GM12801 (cell line): Measurements from ENCODE around the gene COLEC12.

Experiments used
- TF ChIP-seq, protein P1 (sequence below): IDR thresholded peaks from one replicate; pipeline ENCODE4 v1.5.1; 2011; ENCODE audit warnings: control low read depth; ENCODE audit not compliant: insufficient read length; ENCODE audit errors: extremely low read depth

The COLEC12 gene

DNA sequence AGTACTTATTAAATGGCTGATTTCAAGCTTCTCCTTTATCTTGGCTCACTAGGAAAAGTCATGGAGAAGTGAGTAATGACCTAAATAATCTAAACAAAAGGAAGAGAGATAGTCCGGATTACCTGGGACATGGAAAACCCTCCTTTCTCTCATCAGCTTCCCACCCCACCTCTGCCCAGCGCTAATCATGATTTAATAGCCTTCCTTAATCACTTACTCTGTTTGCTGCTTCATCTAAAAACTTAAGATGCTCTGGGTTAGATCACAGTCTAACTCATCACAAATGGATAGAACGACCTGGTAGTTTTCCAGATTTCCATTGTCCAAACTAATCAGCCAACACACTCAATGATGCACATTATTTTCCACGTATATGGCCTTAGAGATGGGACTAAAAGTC, 144.8 kb downstream of the COLEC12 start:
- TF ChIP-seq, protein P1, sequence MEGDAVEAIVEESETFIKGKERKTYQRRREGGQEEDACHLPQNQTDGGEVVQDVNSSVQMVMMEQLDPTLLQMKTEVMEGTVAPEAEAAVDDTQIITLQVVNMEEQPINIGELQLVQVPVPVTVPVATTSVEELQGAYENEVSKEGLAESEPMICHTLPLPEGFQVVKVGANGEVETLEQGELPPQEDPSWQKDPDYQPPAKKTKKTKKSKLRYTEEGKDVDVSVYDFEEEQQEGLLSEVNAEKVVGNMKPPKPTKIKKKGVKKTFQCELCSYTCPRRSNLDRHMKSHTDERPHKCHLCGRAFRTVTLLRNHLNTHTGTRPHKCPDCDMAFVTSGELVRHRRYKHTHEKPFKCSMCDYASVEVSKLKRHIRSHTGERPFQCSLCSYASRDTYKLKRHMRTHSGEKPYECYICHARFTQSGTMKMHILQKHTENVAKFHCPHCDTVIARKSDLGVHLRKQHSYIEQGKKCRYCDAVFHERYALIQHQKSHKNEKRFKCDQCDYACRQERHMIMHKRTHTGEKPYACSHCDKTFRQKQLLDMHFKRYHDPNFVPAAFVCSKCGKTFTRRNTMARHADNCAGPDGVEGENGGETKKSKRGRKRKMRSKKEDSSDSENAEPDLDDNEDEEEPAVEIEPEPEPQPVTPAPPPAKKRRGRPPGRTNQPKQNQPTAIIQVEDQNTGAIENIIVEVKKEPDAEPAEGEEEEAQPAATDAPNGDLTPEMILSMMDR, result no peak

DNA sequence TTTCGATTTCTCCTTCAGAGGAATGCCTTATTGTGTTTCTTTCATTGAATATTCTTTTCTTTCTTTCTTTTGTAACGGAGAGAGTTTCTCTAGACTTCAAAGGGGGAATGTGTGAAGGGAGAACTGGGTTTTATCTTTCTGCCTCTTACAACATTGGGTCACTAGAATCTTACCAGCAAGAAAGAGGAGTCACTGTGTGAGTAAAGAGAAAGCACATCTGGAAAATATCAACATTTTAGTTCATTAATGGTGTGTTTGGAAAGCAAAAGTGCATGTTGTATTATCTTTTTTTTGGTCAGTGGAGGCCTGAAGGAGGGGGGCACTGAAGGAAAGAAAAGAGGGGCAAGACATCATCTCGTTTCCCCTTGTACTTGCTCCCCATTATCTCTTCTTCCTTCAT, 146.0 kb downstream of the COLEC12 start:
- TF ChIP-seq, protein P1, result no peak

DNA sequence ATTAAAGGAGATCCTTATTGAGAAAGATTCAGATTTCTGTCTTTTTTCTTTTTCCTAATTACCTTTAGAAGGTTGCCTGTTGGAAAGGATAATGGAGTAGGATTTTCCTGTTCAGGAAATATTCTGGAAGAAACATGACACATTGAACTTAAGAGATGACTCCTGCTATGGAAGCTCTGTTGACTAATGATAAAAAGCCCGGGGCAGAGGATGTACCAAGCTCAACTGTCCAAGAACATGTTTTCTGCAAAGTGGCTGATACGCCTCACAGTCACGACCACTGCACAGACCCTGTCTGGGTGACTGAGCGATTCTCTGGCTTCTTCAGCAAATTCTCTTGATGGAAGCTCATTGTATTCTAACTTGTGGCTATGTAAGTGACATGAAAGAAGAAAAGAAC, 146.5 kb downstream of the COLEC12 start:
- TF ChIP-seq, protein P1, result no peak

DNA sequence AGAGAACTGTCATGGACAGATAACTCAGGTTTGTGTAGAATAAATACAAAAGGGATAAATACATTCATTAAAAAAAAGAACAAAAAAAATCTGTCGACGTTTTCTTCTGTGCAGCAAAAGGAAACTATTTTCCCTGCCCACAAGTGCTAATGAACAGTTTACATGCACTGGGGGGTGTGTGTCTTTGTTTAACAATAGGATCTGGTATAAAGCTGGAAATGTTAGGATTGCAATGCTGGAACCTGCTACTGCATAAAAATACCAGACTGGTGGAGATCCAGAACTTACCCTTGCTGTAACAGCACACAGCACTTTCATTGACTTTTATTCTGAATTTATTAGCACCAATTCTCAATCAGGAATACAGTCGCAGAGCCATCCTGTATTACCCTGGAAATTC, 148.1 kb downstream of the COLEC12 start:
- TF ChIP-seq, protein P1, result no peak

DNA sequence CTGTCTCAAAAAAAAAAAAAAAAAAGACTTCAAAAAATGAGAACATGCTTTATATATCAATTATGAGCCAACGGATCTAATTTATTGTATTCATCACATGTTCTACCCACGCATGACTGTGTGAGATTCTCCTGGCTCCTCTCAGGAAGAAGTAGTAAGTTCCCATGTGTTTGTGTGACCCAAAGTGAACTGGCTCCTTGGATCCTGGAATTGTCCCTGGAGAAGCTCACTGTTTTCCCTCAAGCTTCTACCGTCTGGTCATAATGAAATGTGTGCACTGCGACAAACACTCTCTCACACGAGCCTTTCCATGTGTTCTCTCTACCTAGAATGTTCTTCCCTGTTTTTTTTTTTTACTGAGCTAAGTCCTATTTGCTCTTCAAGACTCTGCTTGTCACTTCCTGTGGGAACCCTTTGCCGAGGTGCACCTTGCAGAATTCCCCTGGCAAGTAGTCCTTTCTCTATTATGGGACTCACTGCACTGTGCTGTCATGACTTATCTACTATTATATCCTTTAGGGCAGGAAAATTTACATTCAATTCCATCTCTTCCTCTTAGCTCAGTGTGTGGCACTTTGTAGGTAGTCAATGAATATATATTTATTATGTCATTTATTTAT, 149.4 kb downstream of the COLEC12 start:
- TF ChIP-seq, protein P1, result no peak

DNA sequence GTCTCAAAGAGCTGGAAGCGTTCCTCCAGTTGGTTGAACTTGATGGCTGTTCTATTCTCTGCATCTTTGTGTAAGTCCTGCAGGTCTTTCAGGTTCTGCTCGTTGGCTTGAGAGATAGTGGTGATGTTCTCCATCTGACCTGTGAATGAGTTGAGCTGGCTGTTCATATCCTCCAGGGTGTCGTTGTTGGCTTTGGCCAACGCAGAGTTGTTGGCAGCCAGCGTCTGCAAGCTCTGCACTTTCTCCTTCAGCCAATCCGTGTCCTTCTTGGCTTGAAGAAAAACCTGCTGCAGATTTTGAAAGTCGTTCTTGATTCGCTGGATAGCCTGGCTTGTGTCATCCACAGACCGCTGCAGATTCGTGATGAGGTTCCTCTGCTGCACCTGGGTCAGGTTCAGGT, 153.9 kb downstream of the COLEC12 start:
- TF ChIP-seq, protein P1, result no peak

DNA sequence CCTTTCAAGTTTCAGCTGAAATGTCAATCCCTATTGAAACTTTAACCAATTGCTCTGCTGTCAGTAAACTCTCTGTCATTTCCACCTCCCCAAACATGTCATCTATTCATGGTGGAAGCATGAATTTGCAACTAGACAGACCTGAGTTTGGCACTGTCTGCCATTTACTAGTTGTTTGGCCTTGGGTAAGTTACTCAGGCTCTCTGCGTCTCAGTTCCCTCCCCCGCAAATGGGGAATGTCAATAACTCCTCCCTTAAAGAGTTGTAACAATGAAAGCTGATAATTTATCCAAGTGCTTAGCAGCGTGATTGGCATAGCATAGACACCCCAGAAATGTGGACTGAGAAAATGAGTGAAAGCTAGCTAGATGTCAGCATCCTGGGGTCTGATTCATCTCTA, 159.4 kb downstream of the COLEC12 start:
- TF ChIP-seq, protein P1, result no peak
